ENCODE measurements around the gene DNASE2.
"Not testable (repeated sequence)": the region's sequence is repeated elsewhere in the genome, so short reads cannot be mapped to it uniquely, and the experiment has no call there.

The DNASE2 gene

DNA sequence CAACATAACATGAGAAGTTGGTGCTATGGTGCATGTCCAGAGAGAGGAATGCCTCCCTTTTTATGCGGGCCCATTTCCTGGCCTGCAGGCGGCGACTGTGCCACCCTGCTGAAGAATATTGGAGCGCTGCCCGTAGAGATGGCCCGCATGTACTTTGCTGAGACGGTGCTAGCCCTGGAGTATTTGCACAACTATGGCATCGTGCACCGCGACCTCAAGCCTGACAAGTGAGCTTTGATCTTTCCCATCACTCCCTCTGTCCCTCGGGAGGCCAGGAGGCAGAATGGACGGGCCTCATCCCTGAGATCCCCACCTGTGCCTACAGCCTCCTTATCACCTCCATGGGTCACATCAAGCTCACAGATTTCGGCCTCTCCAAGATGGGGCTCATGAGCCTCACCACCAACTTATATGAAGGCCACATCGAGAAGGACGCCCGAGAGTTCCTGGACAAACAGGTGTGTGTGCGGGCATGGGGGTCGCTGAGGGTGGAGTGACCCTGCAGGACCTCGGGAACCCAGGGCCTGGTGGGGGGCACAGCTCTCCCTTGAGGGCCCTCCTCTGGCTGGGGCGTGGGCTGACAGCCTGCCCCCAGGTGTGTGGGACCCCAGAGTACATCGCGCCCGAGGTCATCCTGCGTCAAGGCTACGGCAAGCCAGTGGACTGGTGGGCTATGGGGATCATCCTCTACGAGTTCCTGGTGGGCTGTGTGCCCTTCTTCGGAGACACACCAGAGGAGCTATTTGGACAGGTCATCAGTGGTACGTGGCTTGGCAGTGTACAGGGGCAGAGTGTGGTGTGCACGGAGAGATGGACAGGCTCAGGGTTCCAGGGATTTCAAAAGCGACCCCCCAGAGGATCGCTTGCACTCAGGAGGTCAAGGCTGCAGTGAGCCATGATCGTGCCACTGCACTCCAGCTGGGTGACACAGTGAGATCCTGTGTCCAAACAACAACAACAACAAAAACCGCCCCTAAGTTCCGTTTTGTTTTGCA is 16.2 kb downstream of the DNASE2 start:
- Histone ChIP-seq H3K9ac (ENCODE audit: low read length in 5 of 5) (no peak overlapping the region), H3K9me3 (ENCODE audit: control insufficient read depth in 5 of 5, low read length in 5 of 5) (no peaks in the 10 kb centered on the region), H3K36me3 (ENCODE audit: control insufficient read depth in 5 of 5, insufficient read depth in 5 of 5, low read length in 5 of 5) (no peaks in the 10 kb centered on the region), H3K4me1 (ENCODE audit: control insufficient read depth in 5 of 5, insufficient read depth in 5 of 5, low read length in 5 of 5) (peaks cover 0 to 11% (median 9%) of the 10 kb centered on the region in 5 donors), H3K27me3 (ENCODE audit: control insufficient read depth in 5 of 5, insufficient read depth in 4 of 5, low read length in 5 of 5) (peaks cover 4 to 20% (median 12%) of the 10 kb centered on the region in 5 donors), H3K27ac (ENCODE audit: low read depth, low read length) (no peak overlapping the region), H3K4me3 (ENCODE audit: low read depth in 1 of 5, low read length in 5 of 5) (no peak overlapping the region)

DNA sequence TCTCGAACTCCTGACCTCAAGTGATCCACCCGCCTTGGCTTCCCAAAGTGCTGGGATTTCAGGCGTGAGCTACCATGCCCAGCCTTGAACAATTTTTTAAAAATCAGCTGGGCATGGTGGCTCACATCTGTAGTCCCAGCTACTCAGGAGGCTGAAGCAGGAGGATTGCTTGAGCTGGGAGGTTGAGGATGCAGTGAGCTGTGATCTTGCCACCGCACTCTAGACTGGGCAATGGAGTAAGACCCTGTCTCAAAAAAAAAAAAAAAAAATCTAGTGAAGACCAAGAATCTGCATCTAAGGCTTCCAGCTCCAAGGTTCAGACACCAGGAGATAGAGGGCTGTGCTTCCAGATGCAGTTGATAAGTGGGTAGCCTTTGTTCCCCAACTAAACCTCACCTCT is 17.1 kb downstream of the DNASE2 start:
- no peak overlapping the region for H3K9ac ChIP-seq (ENCODE audit: low read length in 5 of 5)
- H3K9me3 ChIP-seq (ENCODE audit: control insufficient read depth in 5 of 5, low read length in 5 of 5), result no peaks in the 10 kb centered on the region
- no peak overlapping the region for H3K4me3 ChIP-seq (ENCODE audit: low read depth in 1 of 5, low read length in 5 of 5)
- H3K36me3 ChIP-seq (ENCODE audit: control insufficient read depth in 5 of 5, insufficient read depth in 5 of 5, low read length in 5 of 5), result no peaks in the 10 kb centered on the region
- peaks cover 0 to 11% (median 9%) of the 10 kb centered on the region in 5 donors for H3K4me1 ChIP-seq (ENCODE audit: control insufficient read depth in 5 of 5, insufficient read depth in 5 of 5, low read length in 5 of 5)
- H3K27me3 ChIP-seq (ENCODE audit: control insufficient read depth in 5 of 5, insufficient read depth in 4 of 5, low read length in 5 of 5), result peaks cover 4 to 20% (median 11%) of the 10 kb centered on the region in 5 donors
- H3K27ac ChIP-seq (ENCODE audit: low read depth, low read length), result no peak overlapping the region

GRCh38 chr19:12859546-12859945 is 21.7 kb downstream of the DNASE2 start:
- no peak overlapping the region for H3K27ac ChIP-seq (ENCODE audit: low read depth, low read length)
- H3K4me3 ChIP-seq (ENCODE audit: low read depth in 1 of 5, low read length in 5 of 5), result no peak overlapping the region
- H3K27me3 ChIP-seq (ENCODE audit: control insufficient read depth in 5 of 5, insufficient read depth in 4 of 5, low read length in 5 of 5), result peaks cover 0 to 4% (median 0%) of the 10 kb centered on the region in 5 donors
- no peaks in the 10 kb centered on the region for H3K4me1 ChIP-seq (ENCODE audit: control insufficient read depth in 5 of 5, insufficient read depth in 5 of 5, low read length in 5 of 5)
- no peaks in the 10 kb centered on the region for H3K36me3 ChIP-seq (ENCODE audit: control insufficient read depth in 5 of 5, insufficient read depth in 5 of 5, low read length in 5 of 5)
- no peaks in the 10 kb centered on the region for H3K9me3 ChIP-seq (ENCODE audit: control insufficient read depth in 5 of 5, low read length in 5 of 5)
- no peak overlapping the region for H3K9ac ChIP-seq (ENCODE audit: low read length in 5 of 5)

DNA sequence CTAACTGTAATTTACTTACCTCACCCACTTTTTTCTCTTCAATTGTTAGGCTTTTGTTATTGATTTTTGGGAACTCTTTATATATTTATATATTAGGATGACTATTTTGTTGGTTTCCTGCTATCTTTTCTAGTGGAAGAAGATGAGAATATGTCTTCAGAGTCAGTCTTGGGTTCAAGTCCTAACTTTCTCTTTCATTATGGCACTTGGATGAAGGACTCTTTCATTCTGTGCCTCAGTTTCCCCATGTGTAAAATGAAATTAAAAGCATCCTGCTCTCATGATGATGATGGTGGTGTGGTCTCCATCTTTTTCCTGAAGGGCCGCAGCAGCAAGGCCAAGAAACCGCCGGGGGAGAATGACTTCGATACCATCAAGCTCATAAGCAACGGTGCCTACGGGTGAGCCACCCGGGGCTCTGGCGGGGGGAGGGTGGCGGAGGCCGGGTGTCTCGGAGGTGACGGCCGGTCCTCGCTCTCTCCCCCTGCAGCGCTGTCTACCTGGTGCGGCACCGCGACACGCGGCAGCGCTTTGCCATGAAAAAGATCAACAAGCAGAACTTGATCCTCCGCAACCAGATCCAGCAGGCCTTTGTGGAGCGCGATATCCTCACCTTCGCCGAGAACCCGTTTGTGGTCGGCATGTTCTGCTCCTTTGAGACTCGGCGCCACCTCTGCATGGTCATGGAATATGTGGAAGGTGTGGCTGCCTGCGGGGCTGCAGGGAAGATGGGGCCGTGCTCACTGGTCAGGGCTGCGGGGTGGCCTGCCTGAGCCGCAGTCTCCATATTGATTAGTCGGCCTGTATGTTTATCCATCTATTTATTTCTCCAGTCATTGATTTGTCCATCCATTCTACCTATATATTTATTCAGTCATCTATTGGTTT is 23.0 kb downstream of the DNASE2 start:
- Histone ChIP-seq H3K9ac (ENCODE audit: low read length in 5 of 5) (no peak overlapping the region), H3K4me3 (ENCODE audit: low read depth in 1 of 5, low read length in 5 of 5) (no peak overlapping the region), H3K4me1 (ENCODE audit: control insufficient read depth in 5 of 5, insufficient read depth in 5 of 5, low read length in 5 of 5) (no peaks in the 10 kb centered on the region), H3K36me3 (ENCODE audit: control insufficient read depth in 5 of 5, insufficient read depth in 5 of 5, low read length in 5 of 5) (no peaks in the 10 kb centered on the region), H3K9me3 (ENCODE audit: control insufficient read depth in 5 of 5, low read length in 5 of 5) (no peaks in the 10 kb centered on the region), H3K27me3 (ENCODE audit: control insufficient read depth in 5 of 5, insufficient read depth in 4 of 5, low read length in 5 of 5) (peaks cover 0 to 4% (median 0%) of the 10 kb centered on the region in 5 donors), H3K27ac (ENCODE audit: low read depth, low read length) (no peak overlapping the region)

DNA sequence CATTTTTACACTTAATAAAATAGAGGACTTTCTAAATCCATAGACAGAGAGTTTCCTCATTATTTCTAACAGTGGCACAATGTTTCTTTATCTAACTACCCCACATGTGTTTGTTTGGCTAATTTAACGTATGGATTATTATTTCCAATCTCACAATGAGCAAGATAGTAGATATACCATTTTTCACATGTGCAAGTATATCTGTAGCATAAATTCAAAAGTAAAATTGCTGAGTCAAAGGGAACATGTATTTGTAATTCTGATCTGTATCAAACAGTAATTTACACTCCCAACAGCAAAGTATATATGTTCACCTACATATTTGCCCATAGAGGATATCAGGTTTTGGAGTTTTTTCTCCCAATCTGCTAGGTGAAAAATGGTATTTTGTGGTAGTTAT is 24.6 kb downstream of the DNASE2 start:
- no peaks in the 10 kb centered on the region for H3K27me3 ChIP-seq (ENCODE audit: control insufficient read depth in 5 of 5, insufficient read depth in 4 of 5, low read length in 5 of 5)
- no peak overlapping the region for H3K4me3 ChIP-seq (ENCODE audit: low read depth in 1 of 5, low read length in 5 of 5)
- no peak overlapping the region for H3K27ac ChIP-seq (ENCODE audit: low read depth, low read length)
- H3K9me3 ChIP-seq (ENCODE audit: control insufficient read depth in 5 of 5, low read length in 5 of 5), result no peaks in the 10 kb centered on the region
- no peaks in the 10 kb centered on the region for H3K36me3 ChIP-seq (ENCODE audit: control insufficient read depth in 5 of 5, insufficient read depth in 5 of 5, low read length in 5 of 5)
- no peaks in the 10 kb centered on the region for H3K4me1 ChIP-seq (ENCODE audit: control insufficient read depth in 5 of 5, insufficient read depth in 5 of 5, low read length in 5 of 5)
- H3K9ac ChIP-seq (ENCODE audit: low read length in 5 of 5), result no peak overlapping the region

DNA sequence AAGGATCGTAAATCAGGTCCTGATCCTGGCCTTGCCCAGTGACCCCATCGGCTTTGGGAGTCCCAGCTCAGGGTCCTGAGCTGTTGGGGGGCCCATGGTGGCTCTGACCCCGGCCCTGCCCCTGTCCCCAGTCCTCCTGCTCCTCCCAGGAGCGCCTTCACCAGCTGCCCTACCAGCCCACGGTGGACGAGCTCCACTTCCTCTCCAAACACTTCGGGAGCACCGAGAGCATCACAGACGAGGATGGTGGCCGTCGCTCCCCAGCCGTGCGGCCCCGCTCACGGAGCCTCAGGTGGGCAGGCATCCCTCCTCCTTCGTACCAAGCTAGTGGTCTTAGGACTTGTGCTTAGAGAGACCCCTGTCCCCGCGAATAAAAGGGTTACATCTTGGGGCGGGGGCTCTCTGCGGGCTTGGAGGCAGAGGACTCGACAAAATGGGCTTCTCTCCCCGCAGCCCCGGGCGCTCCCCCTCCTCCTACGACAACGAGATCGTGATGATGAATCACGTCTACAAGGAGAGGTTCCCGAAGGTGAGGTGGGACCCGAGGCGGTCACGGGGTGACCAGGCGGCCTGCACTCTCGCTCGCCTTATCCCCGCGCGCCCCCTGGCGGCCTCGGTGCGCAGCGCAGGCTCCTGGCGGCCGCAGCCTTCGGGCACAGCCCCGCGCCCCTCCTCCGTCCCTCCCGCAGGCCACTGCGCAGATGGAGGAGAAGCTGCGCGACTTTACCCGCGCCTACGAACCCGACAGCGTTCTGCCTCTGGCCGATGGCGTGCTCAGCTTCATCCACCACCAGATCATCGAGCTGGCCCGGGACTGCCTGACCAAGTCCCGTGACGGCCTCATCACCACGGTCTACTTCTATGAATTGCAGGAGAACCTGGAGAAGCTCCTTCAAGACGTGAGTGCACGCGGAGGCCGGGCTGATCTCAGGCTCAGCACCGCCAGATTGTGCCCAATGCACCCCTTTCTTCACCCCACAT is 33.8 kb downstream of the DNASE2 start:
- Histone ChIP-seq H3K4me3 (ENCODE audit: low read depth in 1 of 5, low read length in 5 of 5) (peak overlapping the region in 3 of 5 donors; percentile 22 to 60 (median 46)), H3K27ac (ENCODE audit: low read depth, low read length) (no peak overlapping the region), H3K9ac (ENCODE audit: low read length in 5 of 5) (peak overlapping the region in 1 of 5 donors; percentile 28), H3K27me3 (ENCODE audit: control insufficient read depth in 5 of 5, insufficient read depth in 4 of 5, low read length in 5 of 5) (peaks cover 3 to 22% (median 17%) of the 10 kb centered on the region in 5 donors), H3K4me1 (ENCODE audit: control insufficient read depth in 5 of 5, insufficient read depth in 5 of 5, low read length in 5 of 5) (peaks cover 0 to 10% (median 9%) of the 10 kb centered on the region in 5 donors), H3K36me3 (ENCODE audit: control insufficient read depth in 5 of 5, insufficient read depth in 5 of 5, low read length in 5 of 5) (no peaks in the 10 kb centered on the region), H3K9me3 (ENCODE audit: control insufficient read depth in 5 of 5, low read length in 5 of 5) (no peaks in the 10 kb centered on the region)

GRCh38 chr19:12846613-12847012 is 34.6 kb downstream of the DNASE2 start:
- not testable (repeated sequence) for H3K36me3 ChIP-seq (ENCODE audit: control insufficient read depth in 5 of 5, insufficient read depth in 5 of 5, low read length in 5 of 5); H3K9me3 ChIP-seq (ENCODE audit: control insufficient read depth in 5 of 5, low read length in 5 of 5); H3K4me3 ChIP-seq (ENCODE audit: low read depth in 1 of 5, low read length in 5 of 5); H3K9ac ChIP-seq (ENCODE audit: low read length in 5 of 5); H3K27ac ChIP-seq (ENCODE audit: low read depth, low read length)
- Histone ChIP-seq H3K27me3 (ENCODE audit: control insufficient read depth in 5 of 5, insufficient read depth in 4 of 5, low read length in 5 of 5) (peaks cover 5 to 27% (median 24%) of the 10 kb centered on the region in 5 donors), H3K4me1 (ENCODE audit: control insufficient read depth in 5 of 5, insufficient read depth in 5 of 5, low read length in 5 of 5) (peaks cover 0 to 10% (median 9%) of the 10 kb centered on the region in 5 donors)

- Histone ChIP-seq H3K9ac (ENCODE audit: low read length in 5 of 5) (no peak overlapping the region), H3K4me1 (ENCODE audit: control insufficient read depth in 5 of 5, insufficient read depth in 5 of 5, low read length in 5 of 5) (peaks cover 0 to 22% (median 13%) of the 10 kb centered on the region in 5 donors), H3K36me3 (ENCODE audit: control insufficient read depth in 5 of 5, insufficient read depth in 5 of 5, low read length in 5 of 5) (no peaks in the 10 kb centered on the region), H3K9me3 (ENCODE audit: control insufficient read depth in 5 of 5, low read length in 5 of 5) (no peaks in the 10 kb centered on the region), H3K4me3 (ENCODE audit: low read depth in 1 of 5, low read length in 5 of 5) (no peak overlapping the region), H3K27ac (ENCODE audit: low read depth, low read length) (no peak overlapping the region), H3K27me3 (ENCODE audit: control insufficient read depth in 5 of 5, insufficient read depth in 4 of 5, low read length in 5 of 5) (peaks cover 22 to 51% (median 48%) of the 10 kb centered on the region in 5 donors)
These were observed 37.1 kb downstream of the DNASE2 start for GRCh38 chr19:12843999-12844732.
